Karpas-422 (cell line): ENCODE measurements around the gene EGFLAM. TPM values are rescaled to one million over a fixed set of nuclear protein-coding genes. Genes with fewer than 3 reads are reported as not detected.

Experiments used
- DNase-seq: peaks from one replicate; pipeline ENCODE4 v3.0.0-alpha.2; 2015
- H2AFZ ChIP-seq: fragments of 200-600 bp; sonication (generic); 2 replicates; pipeline ENCODE4 v1.6.1; 2014; ENCODE audit warnings: antibody characterized with exemption, low read length, mixed read lengths
- H3K27ac ChIP-seq: fragments of 200-600 bp; sonication (generic); 2 replicates; pipeline ENCODE4 v1.5.1; 2014; ENCODE audit warnings: mild to moderate bottlenecking, low read length, moderate library complexity
- H3K27me3 ChIP-seq: fragments of 200-600 bp; sonication (generic); 2 replicates; pipeline ENCODE4 v1.6.1; 2014; ENCODE audit warnings: low read length, mixed read lengths
- H3K36me3 ChIP-seq: fragments of 200-600 bp; sonication (generic); 2 replicates; pipeline ENCODE4 v1.6.1; 2014; ENCODE audit warnings: low read length, mixed read lengths; ENCODE audit not compliant: insufficient read depth
- H3K4me1 ChIP-seq: fragments of 200-600 bp; sonication (generic); 2 replicates; pipeline ENCODE4 v1.6.1; 2014; ENCODE audit warnings: mild to moderate bottlenecking, low read length, mixed read lengths
- H3K4me2 ChIP-seq: fragments of 200-600 bp; sonication (generic); 2 replicates; pipeline ENCODE4 v1.6.1; 2014; ENCODE audit warnings: low read length, low read depth, mild to moderate bottlenecking; ENCODE audit not compliant: poor library complexity, severe bottlenecking
- H3K4me3 ChIP-seq: fragments of 200-600 bp; sonication (generic); 2 replicates; pipeline ENCODE4 v1.5.1; 2014; ENCODE audit warnings: mild to moderate bottlenecking, antibody characterized with exemption, low read length, mixed read lengths
- H3K79me2 ChIP-seq: fragments of 200-600 bp; sonication (generic); 2 replicates; pipeline ENCODE4 v1.6.1; 2014; ENCODE audit warnings: mild to moderate bottlenecking, low read length, mixed read lengths
- H3K9ac ChIP-seq: fragments of 200-600 bp; sonication (generic); 2 replicates; pipeline ENCODE4 v1.6.0; 2014; ENCODE audit warnings: low read length
- H3K9me2 ChIP-seq: fragments of 200-600 bp; sonication (generic), shearing (Covaris generic); replicated peaks from 2 replicates; pipeline ENCODE4 v1.6.0; 2014; ENCODE audit warnings: mild to moderate bottlenecking, low read length, moderate library complexity; ENCODE audit not compliant: insufficient read depth
- H3K9me3 ChIP-seq: fragments of 300-700, 200-600 bp; sonication (generic); 2 replicates; pipeline ENCODE4 v1.6.1; 2014; ENCODE audit warnings: low read length, mixed read lengths
- H4K20me1 ChIP-seq: fragments of 200-600 bp; sonication (generic); 2 replicates; pipeline ENCODE4 v1.6.1; 2014; ENCODE audit warnings: mild to moderate bottlenecking, antibody characterized with exemption, low read length, low read depth; ENCODE audit not compliant: insufficient read depth
- total RNA-seq: library from RNA; depleted of rRNA; stranded (reverse); fragments of >200 nt; shearing (Covaris generic); gene quantifications from 2 replicates; pipeline ENCODE4 v1.2.3, GENCODE V29; 2014; ENCODE audit warnings: low replicate concordance

Gene EGFLAM
- total RNA-seq, 1 experiment from 2014 or later, result not detected

DNA sequence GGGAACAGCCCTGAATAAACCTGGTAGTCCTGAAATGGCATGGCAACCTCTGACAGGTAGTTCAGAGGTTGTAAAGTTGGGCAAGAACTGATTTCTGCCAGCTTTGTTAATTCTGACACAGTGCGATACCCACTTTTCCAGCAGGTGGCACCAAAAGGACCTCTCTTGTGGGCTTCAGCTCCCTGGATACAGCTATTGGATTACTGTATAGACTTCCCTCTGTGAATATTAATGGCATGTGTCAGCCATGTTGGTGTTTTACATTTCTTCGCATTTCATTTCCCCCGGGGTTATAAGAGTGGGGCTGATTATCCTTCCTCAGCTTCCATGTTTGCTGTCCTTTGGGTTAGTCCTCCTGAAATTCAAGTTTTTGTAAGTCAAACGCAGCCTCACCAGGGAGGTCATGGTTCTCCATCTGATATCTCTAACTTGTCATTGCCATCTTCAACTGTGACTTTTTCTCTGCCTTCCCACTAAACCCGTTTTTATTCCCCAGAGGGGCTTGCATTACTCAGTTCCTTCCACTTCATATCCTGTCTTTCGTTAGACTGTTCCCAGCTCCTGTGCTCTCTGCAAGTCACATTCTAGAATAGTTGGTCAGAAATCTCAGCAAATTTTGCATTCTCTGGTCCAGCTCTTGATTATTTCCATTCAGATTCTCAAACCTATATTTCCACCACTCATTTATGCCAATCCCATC lies 162.5 kb downstream of the EGFLAM start:
- Histone ChIP-seq H3K27me3 (no peaks in the 10 kb centered on the region), H3K27ac (no peak overlapping the region), H3K9me2 (no peaks in the 10 kb centered on the region), H3K36me3 (no peaks in the 10 kb centered on the region), H3K9me3 (no peaks in the 10 kb centered on the region), H3K4me1 (no peaks in the 10 kb centered on the region), H3K4me3 (no peak overlapping the region), H3K79me2 (no peaks in the 10 kb centered on the region), H3K4me2 (no peak overlapping the region), H2AFZ (no peak overlapping the region), H3K9ac (no peak overlapping the region), H4K20me1 (no peaks in the 10 kb centered on the region)
- DNase-seq, result peak; percentile 70

DNA sequence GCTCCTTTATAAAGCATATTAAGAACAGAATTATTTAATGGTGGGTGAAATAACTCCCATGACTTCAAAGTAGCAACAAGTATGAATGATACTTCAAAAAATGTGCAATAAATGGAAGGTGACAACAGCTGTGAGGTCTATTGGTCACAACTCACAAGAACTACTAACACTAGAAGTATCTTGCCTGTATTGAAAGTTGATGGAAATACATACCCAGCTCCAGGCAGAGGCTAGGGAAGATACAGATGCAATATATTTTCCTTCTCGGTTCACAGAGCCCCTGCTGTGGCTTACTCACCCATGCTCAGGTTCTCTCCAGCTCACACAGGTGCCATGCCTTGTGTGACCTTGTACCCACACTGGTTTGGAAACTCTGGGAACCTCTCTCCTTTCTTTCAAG lies 164.3 kb downstream of the EGFLAM start:
- no peak overlapping the region for H3K4me2 ChIP-seq
- no peak overlapping the region for H3K27ac ChIP-seq
- H3K36me3 ChIP-seq, result no peaks in the 10 kb centered on the region
- no peak for DNase-seq
- no peak overlapping the region for H3K9ac ChIP-seq
- no peaks in the 10 kb centered on the region for H3K27me3 ChIP-seq
- no peaks in the 10 kb centered on the region for H3K9me2 ChIP-seq
- H3K4me3 ChIP-seq, result no peak overlapping the region
- no peaks in the 10 kb centered on the region for H4K20me1 ChIP-seq
- H2AFZ ChIP-seq, result no peak overlapping the region
- no peaks in the 10 kb centered on the region for H3K9me3 ChIP-seq
- no peaks in the 10 kb centered on the region for H3K79me2 ChIP-seq
- H3K4me1 ChIP-seq, result no peaks in the 10 kb centered on the region

DNA sequence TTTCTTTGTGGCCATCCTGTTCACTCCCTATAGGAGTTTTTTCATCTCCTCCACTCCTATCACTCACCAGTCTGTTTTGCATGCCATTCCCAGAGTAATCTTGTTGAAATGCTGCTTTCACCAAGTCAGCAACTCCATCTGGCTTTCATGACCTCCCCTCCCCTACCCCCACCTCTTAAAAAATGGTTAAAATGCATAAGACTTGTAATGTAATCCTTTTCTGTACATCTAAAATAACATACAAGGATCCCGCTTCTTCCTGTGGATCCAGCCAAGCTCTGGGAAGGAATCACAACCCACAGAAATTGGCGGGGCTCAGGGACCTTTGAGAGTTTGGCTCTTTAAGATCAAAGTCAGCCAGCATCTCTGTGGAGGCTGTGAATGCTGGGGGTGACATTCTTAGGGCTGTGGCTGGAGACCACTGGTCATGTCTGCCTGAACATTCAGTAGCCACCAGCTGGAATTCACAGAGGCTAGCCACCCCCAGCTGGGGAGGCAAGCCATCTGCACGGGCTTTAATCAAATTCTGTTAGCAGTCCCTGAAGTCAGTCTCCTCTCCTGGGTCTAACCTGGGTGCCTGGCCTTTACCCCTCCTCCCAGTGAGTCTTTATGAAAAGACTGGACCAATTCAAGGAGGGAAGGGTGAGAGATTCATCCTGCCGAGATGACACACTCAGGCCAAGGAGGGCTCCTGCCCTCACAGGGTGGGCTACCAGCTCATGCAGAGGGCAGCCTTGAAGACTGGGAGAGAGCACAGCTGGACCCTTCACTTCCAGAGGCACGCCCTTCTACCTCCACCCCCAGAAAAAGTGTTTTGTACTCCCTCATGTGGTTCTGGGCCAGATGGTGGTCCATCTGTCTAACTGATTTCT lies 165.2 kb downstream of the EGFLAM start:
- H3K9me3 ChIP-seq, result no peaks in the 10 kb centered on the region
- H3K4me2 ChIP-seq, result no peak overlapping the region
- no peaks in the 10 kb centered on the region for H3K36me3 ChIP-seq
- no peaks in the 10 kb centered on the region for H3K79me2 ChIP-seq
- DNase-seq, result no peak
- H3K27me3 ChIP-seq, result peaks cover 4% of the 10 kb centered on the region; the same call in 1 of the 2 replicates
- no peak overlapping the region for H2AFZ ChIP-seq
- H4K20me1 ChIP-seq, result no peaks in the 10 kb centered on the region
- H3K27ac ChIP-seq, result no peak overlapping the region
- H3K4me3 ChIP-seq, result no peak overlapping the region
- no peaks in the 10 kb centered on the region for H3K9me2 ChIP-seq
- no peak overlapping the region for H3K9ac ChIP-seq
- no peaks in the 10 kb centered on the region for H3K4me1 ChIP-seq

DNA sequence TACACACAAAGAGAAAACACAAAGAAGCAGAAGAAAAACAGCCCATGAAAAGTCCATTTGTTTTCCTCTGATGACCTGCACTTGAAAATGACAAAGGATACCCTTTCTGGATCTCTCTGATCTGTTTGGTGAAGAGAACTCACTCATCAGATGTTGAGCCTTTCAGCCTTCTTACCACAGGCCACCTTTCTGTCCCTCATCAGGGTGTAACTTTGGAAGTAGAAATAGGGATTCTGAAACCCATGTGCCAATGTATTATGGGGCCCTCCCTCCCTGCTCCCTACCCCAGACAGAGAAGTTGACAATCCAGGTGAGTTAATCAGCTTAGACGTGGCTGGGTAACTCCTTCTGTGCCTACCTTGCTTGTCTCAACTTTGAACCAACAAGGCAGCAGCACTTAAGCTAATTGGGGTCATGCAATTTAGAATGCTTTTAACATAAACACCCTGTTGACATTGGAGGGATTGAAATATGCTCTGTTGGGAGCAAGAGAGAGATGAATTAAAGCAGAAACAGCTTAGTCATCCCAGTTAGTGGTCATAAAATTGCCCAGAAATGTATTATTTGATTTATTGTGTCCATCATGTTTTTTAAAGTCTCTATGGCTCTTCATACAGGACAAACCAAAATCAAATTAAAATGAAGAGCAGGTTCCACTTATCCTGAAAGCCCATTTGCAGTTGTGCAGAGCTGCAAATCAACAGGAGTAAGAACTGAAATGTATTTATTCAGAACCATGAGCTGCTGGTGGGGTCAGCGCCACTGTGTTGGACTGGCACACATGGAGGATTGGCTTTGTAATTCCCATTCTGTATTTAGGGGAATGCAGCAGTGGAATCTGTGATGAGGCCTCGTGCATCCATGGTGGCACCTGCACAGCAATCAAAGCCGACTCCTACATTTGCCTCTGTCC lies 166.0 kb downstream of the EGFLAM start:
- Histone ChIP-seq H3K27me3 (peaks cover 4% of the 10 kb centered on the region; the same call in 1 of the 2 replicates), H3K4me1 (no peaks in the 10 kb centered on the region), H3K4me3 (no peak overlapping the region), H4K20me1 (no peaks in the 10 kb centered on the region), H3K9me2 (no peaks in the 10 kb centered on the region), H3K4me2 (no peak overlapping the region), H2AFZ (no peak overlapping the region), H3K9ac (no peak overlapping the region), H3K27ac (no peak overlapping the region), H3K9me3 (no peaks in the 10 kb centered on the region), H3K79me2 (no peaks in the 10 kb centered on the region), H3K36me3 (no peaks in the 10 kb centered on the region)
- no peak for DNase-seq

DNA sequence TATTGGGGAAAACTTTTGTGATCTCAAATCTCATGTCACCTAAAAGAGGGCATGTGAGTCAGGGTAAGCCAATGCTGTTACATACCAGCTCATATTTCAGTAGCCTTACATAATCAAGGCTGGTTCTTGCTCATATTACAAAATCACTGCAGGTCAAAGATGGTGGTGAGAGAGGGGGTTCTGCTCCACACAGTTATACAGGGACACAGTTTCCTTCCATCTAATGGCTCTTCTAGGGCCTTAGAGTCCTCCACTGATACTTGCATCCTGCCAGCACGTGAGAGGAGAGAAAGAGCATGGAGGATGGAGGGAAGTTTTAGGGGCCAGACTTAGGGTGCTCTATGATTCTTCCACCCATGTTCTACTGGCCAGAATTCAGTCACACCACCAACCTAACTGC lies 168.1 kb downstream of the EGFLAM start:
- DNase-seq, result no peak
- Histone ChIP-seq H2AFZ (no peak overlapping the region), H3K4me2 (no peak overlapping the region)

DNA sequence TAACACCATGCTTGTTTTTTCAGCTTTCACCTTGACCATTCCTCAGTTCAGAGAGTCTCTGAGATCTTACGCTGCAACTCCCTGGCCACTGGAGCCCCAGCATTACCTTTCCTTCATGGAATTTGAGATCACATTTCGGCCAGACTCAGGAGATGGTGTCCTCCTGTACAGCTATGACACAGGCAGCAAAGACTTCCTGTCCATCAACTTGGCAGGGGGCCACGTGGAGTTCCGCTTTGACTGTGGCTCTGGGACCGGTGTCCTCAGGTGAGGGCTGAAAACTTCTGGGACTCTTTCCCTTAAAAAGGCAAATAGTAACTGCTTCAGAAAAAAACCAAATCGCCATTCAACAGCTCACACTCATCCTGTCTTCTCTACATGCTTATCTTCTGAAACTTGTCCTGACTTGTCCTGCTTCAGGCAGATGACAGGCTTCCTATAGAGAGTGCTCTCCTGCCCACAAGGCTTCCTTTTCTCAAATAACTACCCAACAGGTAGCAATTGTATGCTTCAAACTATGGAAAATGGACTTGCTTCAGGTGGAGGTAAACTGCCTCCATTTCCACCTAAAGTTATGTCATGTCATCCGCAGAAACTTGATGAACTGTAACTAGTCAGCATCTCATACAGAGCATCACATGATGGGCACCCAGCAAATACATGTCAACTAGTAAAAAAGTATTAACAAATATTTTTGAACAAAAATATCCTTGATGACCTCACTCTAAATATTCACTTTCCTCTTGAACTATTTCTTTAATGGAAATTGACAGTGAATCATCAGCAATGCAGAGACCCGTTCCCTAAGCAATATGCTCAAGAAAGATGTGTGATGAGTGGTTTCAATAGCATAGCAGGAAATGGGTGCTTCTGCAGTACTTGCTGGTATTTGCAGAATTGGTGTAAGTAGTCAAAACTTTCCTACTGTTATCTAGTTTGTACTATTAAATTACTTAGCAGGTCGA lies 168.9 kb downstream of the EGFLAM start:
- Histone ChIP-seq H3K9me3 (no peaks in the 10 kb centered on the region), H3K4me1 (no peaks in the 10 kb centered on the region), H3K79me2 (no peaks in the 10 kb centered on the region), H3K36me3 (no peaks in the 10 kb centered on the region), H3K4me3 (no peak overlapping the region), H2AFZ (no peak overlapping the region), H3K9me2 (no peaks in the 10 kb centered on the region), H3K4me2 (no peak overlapping the region), H3K9ac (no peak overlapping the region), H3K27ac (no peak overlapping the region), H3K27me3 (peaks cover 4% of the 10 kb centered on the region; the same call in 1 of the 2 replicates), H4K20me1 (no peaks in the 10 kb centered on the region)
- DNase-seq, result no peak

More for the DNA sequence above, 168.1 kb downstream of the EGFLAM start:
- Histone ChIP-seq H3K4me3 (no peak overlapping the region), H3K27me3 (peaks cover 4% of the 10 kb centered on the region; the same call in 1 of the 2 replicates), H4K20me1 (no peaks in the 10 kb centered on the region), H3K9me3 (no peaks in the 10 kb centered on the region), H3K9me2 (no peaks in the 10 kb centered on the region), H3K4me1 (no peaks in the 10 kb centered on the region), H3K9ac (no peak overlapping the region), H3K79me2 (no peaks in the 10 kb centered on the region), H3K27ac (no peak overlapping the region), H3K36me3 (no peaks in the 10 kb centered on the region)

DNA sequence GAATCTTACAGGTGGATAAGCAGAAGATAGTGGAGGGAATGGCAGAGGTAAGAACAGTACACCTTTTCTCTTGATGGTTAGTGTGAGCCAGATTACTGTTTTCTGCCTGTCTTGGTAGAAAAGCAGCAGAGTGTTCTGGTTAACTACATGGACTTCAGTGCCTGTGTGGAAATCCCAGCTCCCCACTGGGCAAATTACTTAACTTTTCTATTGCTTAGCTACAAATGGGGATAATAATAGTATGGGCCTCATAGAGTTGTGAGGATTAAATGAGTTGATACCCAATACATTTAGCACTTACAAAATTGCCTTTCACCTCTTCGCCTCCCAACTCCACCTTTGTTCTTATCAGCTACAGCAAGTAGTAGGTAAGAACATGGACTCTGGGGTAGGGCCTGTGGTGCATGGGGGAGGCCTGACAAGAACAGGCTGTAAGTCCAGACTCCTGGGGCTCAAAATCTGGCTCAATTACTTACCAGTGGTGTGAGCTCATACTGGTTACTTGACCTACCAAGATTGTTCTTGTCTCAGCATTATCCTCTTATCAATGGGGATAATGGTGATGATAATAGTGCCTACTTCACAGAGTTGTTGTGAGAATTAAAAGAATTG lies 173.0 kb downstream of the EGFLAM start:
- no peaks in the 10 kb centered on the region for H3K4me1 ChIP-seq
- no peak overlapping the region for H2AFZ ChIP-seq
- no peaks in the 10 kb centered on the region for H3K36me3 ChIP-seq
- H3K4me3 ChIP-seq, result no peak overlapping the region
- no peaks in the 10 kb centered on the region for H3K79me2 ChIP-seq
- H3K27ac ChIP-seq, result no peak overlapping the region
- H3K4me2 ChIP-seq, result no peak overlapping the region
- H3K27me3 ChIP-seq, result peaks cover 4% of the 10 kb centered on the region; the same call in 1 of the 2 replicates
- H3K9ac ChIP-seq, result no peak overlapping the region
- no peaks in the 10 kb centered on the region for H3K9me3 ChIP-seq
- no peak for DNase-seq
- no peaks in the 10 kb centered on the region for H3K9me2 ChIP-seq
- no peaks in the 10 kb centered on the region for H4K20me1 ChIP-seq
